Measurements from ENCODE around the gene VGLL4.
A peak's percentile ranks its signal among the peaks of the same experiment; 100 is the strongest.

GRCh38 chr3:11653298-11654055, 9.8 kb upstream of the VGLL4 start:
- TF ChIP-seq CTCF (conservative IDR thresholded peaks at IDR 0.05; ENCODE audit: low read depth, low read length) (peak; percentile 20; the same call in 1 of the 2 replicates), EZH2phosphoT487 (IDR thresholded peaks at IDR 0.05; ENCODE audit: borderline replicate concordance, low read length) (no peak), EZH2 (IDR thresholded peaks at IDR 0.05; ENCODE audit: low read length, unreplicated experiment) (no peak)

Measured in PC-3 (cell line).